Spleen (tissue), 11 donors: ENCODE measurements around the gene RAPGEF6. TPM values are rescaled to one million over a fixed set of nuclear protein-coding genes. Genes with fewer than 3 reads are reported as not detected.

Source experiments
- DNase-seq: peaks from one replicate; pipeline ENCODE4 v3.0.0-alpha.2; 2020
- H3K27ac ChIP-seq, 8 donors: fragments of 200-600 bp; sonication (generic) in 7 of 8; 1 replicate in 4 of 8; 2 replicates in 4 of 8; pipeline versions ENCODE4 v1.5.0 to v1.8.0; 2016 to 2021; ENCODE audit warnings: inconsistent platforms in 4 of 8, mild to moderate bottlenecking in 4 of 8, moderate library complexity in 1 of 8
- H3K27me3 ChIP-seq, 7 donors: fragments of 200-600 bp; sonication (generic) in 6 of 7; replicated peaks in 1 of 7; 1 replicate in 4 of 7; 2 replicates in 3 of 7; pipeline versions ENCODE4 v1.5.0 to v1.8.0; 2016 to 2021; ENCODE audit warnings: inconsistent platforms in 3 of 7, mild to moderate bottlenecking in 1 of 7
- H3K36me3 ChIP-seq, 6 donors: fragments of 200-600 bp; sonication (generic) in 5 of 6; 1 replicate in 4 of 6; 2 replicates in 2 of 6; pipeline versions ENCODE4 v1.5.0 to v1.8.0; 2016 to 2021; ENCODE audit warnings: inconsistent platforms in 2 of 6
- H3K4me1 ChIP-seq, 6 donors: fragments of 200-600 bp; sonication (generic) in 5 of 6; 1 replicate in 3 of 6; 2 replicates in 3 of 6; pipeline versions ENCODE4 v1.5.0 to v1.8.0; 2016 to 2021; ENCODE audit warnings: inconsistent platforms in 3 of 6
- H3K4me3 ChIP-seq, 8 donors: fragments of 200-600 bp; sonication (generic) in 7 of 8; 1 replicate in 4 of 8; 2 replicates in 4 of 8; pipeline versions ENCODE4 v1.5.0 to v1.8.0; 2016 to 2021; ENCODE audit warnings: inconsistent platforms in 4 of 8, mild to moderate bottlenecking in 4 of 8, moderate library complexity in 2 of 8
- H3K9me3 ChIP-seq, 8 donors: fragments of 200-600 bp; sonication (generic) in 7 of 8; 1 replicate in 4 of 8; 2 replicates in 4 of 8; pipeline versions ENCODE4 v1.5.0 to v1.8.0; 2016 to 2021; ENCODE audit warnings: inconsistent platforms in 4 of 8
- POLR2A ChIP-seq, 3 donors: fragments of 450-650 bp; IDR thresholded peaks; one replicate each; pipeline ENCODE4 v1.5.1; 2017; ENCODE audit warnings: antibody characterized with exemption in 3 of 3, mild to moderate bottlenecking in 1 of 3
- POLR2AphosphoS5 ChIP-seq, 3 donors: sonication (generic); formaldehyde crosslinking; IDR thresholded peaks; one replicate each; pipeline ENCODE4 v1.5.1; 2017; ENCODE audit warnings: antibody characterized with exemption in 3 of 3
- WGBS, 5 donors: extraction: QIAGEN DNeasy Blood & Tissue Kit in 3 of 5; methylation state at CpG; one replicate each; pipeline versions ENCODE4 v1.1.5 to v1.1.7; 2013 to 2018; 5-methylcytosine and 5-hydroxymethylcytosine counted together
- intact Hi-C: fragments of 100-400 bp; cut with DNase I; formaldehyde crosslinking; loops from one replicate; pipeline ENCODE4 v1.15.0; 2023; ENCODE audit warnings: low total_unique reads
- polyA plus RNA-seq, 3 donors: library from polyadenylated mRNA; stranded (reverse); fragments of 200-250 nt; gene quantifications; one replicate each; pipeline ENCODE4 v1.2.1, GENCODE V29; 2013
- total RNA-seq, 7 donors: library from RNA; depleted of rRNA in 3 of 7; stranded (reverse); fragments of >200 nt in 3 of 7; fragmentation: NEBNext Ultra II Directional in 4 of 7; extraction: Animal tissue kit (Norgen Biotek cat#: 25700) in 4 of 7; gene quantifications; one replicate each; pipeline versions ENCODE4 v1.1.0 to v1.2.1, GENCODE V29; 2016 to 2021
- TF ChIP-seq, protein P1 (sequence below), 11 experiments: fragments of 200-600 bp in 7 of 11; fragments of 450-650 bp in 4 of 11; sonication (generic) in 4 of 11; IDR thresholded peaks in 8 of 11; conservative IDR thresholded peaks in 3 of 11; 1 replicate in 7 of 11; 2 replicates in 4 of 11; pipeline versions ENCODE4 v1.4.0 to v1.8.0; 2016 to 2021; ENCODE audit warnings: antibody characterized with exemption in 11 of 11, inconsistent platforms in 4 of 11, mild to moderate bottlenecking in 1 of 11
- donor health status: healthy with polysubstance abuse.
- donor health status: DM: no; HTN: no; CAD: no; lungs with moderate emphysema.
- donor health status: DM: no; HTN: no; CAD: no.
- donor health status: Bipolar disorder and iron deficiency.
- donor health status: healthy.
- donor health status: DM: no; HTN: no; CAD: no.
- donor health status: DM: yes; HTN: yes; CAD: no.

RAPGEF6 gene
- total and polyA plus RNA-seq, 10 donors, result 3.8 to 56.4 (median 43.2) TPM

DNA sequence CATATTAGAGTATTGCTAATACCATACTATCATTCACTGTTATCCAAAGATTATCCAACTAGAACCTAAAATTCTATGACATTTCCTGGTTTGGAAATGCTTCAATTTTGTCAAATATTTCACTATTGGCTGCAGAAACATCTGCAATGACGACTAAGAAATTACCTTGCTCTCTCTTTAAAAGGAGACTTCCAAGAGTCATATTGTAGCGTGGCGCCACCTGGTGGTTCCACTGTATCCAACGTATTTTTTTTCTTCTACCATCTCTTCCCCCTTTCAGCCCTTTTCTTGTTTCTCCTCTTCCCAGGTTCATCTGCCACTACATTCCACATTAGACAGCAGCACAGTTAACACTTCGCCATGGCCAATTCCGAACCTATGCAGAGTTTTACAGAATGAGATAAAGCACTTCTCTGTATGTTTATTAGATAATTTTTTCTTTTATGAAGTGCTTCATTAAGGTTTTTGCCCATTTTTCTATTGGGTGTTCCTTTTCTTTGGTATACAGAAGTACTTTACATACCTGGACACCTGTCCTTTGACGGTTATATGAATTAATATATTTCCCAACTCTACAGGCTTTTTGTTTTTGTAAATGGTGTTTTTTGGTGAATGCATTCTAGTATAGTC lies 217.7 kb downstream of the RAPGEF6 start:
- H3K27ac ChIP-seq, result peak overlapping the region in 3 of 8 donors; percentile 20 to 46 (median 26)
- no peaks in the 10 kb centered on the region for H3K9me3 ChIP-seq
- peak; percentile 90 for DNase-seq
- 22 to 30% (median 25%) methylated on average over 7 of the region's 7 CpGs for WGBS, 5 donors
- H3K36me3 ChIP-seq, result peaks cover 0 to 54% (median 0%) of the 10 kb centered on the region in 6 donors
- peak in 1 of 3 donors; percentile 27 for TF ChIP-seq POLR2AphosphoS5 (IDR thresholded peaks at IDR 0.05)
- TF ChIP-seq, protein P1, sequence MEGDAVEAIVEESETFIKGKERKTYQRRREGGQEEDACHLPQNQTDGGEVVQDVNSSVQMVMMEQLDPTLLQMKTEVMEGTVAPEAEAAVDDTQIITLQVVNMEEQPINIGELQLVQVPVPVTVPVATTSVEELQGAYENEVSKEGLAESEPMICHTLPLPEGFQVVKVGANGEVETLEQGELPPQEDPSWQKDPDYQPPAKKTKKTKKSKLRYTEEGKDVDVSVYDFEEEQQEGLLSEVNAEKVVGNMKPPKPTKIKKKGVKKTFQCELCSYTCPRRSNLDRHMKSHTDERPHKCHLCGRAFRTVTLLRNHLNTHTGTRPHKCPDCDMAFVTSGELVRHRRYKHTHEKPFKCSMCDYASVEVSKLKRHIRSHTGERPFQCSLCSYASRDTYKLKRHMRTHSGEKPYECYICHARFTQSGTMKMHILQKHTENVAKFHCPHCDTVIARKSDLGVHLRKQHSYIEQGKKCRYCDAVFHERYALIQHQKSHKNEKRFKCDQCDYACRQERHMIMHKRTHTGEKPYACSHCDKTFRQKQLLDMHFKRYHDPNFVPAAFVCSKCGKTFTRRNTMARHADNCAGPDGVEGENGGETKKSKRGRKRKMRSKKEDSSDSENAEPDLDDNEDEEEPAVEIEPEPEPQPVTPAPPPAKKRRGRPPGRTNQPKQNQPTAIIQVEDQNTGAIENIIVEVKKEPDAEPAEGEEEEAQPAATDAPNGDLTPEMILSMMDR (IDR thresholded peaks at IDR 0.05 in 8 of 11, conservative IDR thresholded peaks at IDR 0.05 in 3 of 11), result peak; percentile 23 to 89 (median 77)
- no peak for TF ChIP-seq POLR2A (IDR thresholded peaks at IDR 0.05)
- peak overlapping the region in 1 of 8 donors; percentile 36 for H3K4me3 ChIP-seq
- H3K27me3 ChIP-seq, result no peaks in the 10 kb centered on the region
- intact Hi-C loops, result loop anchor here (10.0 kb wide), 1 partner anchor 253 kb away; the partner anchor contains the start of gene HINT1
- peaks cover 13 to 44% (median 24%) of the 10 kb centered on the region in 6 donors for H3K4me1 ChIP-seq

DNA sequence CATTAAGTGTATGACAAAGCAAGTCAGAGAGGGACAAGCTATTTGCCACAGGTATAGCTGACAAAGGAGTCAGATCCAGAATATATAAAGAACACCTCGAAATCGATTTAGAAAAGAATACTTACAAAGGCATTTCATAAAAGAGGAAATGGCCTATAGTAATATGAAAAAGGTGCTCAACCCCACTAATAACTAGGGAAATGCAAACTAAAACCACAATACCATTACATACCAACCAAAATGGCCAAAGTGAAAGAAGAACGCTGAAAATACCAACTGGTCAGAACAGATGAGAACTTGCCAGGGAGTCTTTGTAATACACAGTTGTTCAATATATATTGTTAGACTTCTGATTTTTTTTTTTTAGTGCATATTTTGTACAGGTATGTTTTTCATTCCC lies 218.3 kb downstream of the RAPGEF6 start:
- WGBS, 5 donors, result 18 to 37% (median 33%) methylated on average over 3 of the region's 3 CpGs
- Histone ChIP-seq H3K36me3 (peaks cover 0 to 51% (median 0%) of the 10 kb centered on the region in 6 donors), H3K4me1 (peaks cover 13 to 44% (median 24%) of the 10 kb centered on the region in 6 donors), H3K9me3 (no peaks in the 10 kb centered on the region), H3K27me3 (no peaks in the 10 kb centered on the region), H3K4me3 (peak overlapping the region in 1 of 8 donors; percentile 36), H3K27ac (peak overlapping the region in 3 of 8 donors; percentile 20 to 46 (median 26))
- TF ChIP-seq POLR2A (IDR thresholded peaks at IDR 0.05) (no peak), POLR2AphosphoS5 (IDR thresholded peaks at IDR 0.05) (no peak)
- TF ChIP-seq, protein P1 (IDR thresholded peaks at IDR 0.05 in 8 of 11, conservative IDR thresholded peaks at IDR 0.05 in 3 of 11), result no peak
- no peak for DNase-seq
- intact Hi-C loops, result loop anchor here (10.0 kb wide), 1 partner anchor 252 kb away; the partner anchor contains the start of gene HINT1

DNA sequence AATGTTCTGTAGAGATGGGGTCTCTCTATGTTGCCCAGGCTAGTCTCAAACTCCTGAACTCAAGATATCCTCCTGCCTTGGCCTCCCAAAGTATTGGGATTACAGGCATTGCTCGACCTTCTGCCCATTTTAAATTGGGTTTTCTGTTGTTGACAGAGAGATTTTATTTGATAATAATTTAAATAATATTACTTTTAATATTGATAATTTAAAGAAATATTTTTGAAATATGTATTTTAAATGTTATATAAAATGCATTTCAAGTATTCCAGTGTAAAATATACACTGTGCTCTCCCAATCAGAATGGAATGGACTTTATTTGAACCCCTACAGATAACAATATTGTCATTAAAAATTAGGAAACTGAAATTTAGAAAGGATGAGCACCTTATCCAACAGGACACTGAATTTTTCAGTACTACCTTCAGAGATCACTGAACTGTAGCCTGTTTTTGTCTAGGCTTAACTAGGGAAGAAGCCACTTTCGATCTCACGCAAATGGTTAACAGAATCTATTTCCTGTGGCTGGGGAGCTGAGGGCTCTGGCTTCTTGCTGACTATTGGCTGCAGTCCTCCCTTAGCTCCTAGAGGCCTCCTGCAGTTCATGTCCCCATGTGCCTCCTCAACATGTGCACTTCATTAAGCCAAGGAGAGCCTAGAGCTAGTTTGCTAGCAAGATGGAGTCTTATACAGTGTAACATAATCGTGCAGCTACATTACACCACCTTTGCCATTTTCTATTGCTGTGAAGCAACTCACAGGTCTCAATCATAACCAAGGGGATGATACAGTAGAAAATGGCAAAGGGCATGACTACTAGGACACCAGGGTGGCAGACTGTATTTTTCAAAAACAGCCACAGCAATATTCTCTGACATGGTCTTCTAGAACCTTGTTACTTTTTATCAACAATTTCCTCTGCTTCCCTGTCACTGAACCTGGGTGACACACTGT lies 221.1 kb downstream of the RAPGEF6 start:
- Histone ChIP-seq H3K36me3 (peaks cover 0 to 48% (median 0%) of the 10 kb centered on the region in 6 donors), H3K4me3 (no peak overlapping the region), H3K9me3 (no peaks in the 10 kb centered on the region), H3K27ac (peak overlapping the region in 6 of 8 donors; percentile 3 to 68 (median 37)), H3K27me3 (no peaks in the 10 kb centered on the region), H3K4me1 (peaks cover 13 to 44% (median 24%) of the 10 kb centered on the region in 6 donors)
- 49 to 61% (median 51%) methylated on average over 4 of the region's 4 CpGs for WGBS, 5 donors
- intact Hi-C loops, result loop anchor here (10.0 kb wide), 1 partner anchor 249 kb away; the partner anchor contains the start of gene HINT1
- no peak for DNase-seq
- no peak for TF ChIP-seq POLR2A (IDR thresholded peaks at IDR 0.05)
- peak in 1 of 3 donors; percentile 24 for TF ChIP-seq POLR2AphosphoS5 (IDR thresholded peaks at IDR 0.05)
- TF ChIP-seq, protein P1 (IDR thresholded peaks at IDR 0.05 in 8 of 11, conservative IDR thresholded peaks at IDR 0.05 in 3 of 11), result no peak
